SK-N-MC (cell line): ENCODE data around the gene ADCYAP1.
"Not testable (repeated sequence)": the region's sequence is repeated elsewhere in the genome, so short reads cannot be mapped to it uniquely, and the experiment has no call there.

Source experiments
- EZH2 ChIP-seq: fragments of 200-600 bp; sonication (generic); IDR thresholded peaks from one replicate; pipeline ENCODE4 v1.6.1; 2017; ENCODE audit warnings: antibody characterized with exemption
- FOXP2 ChIP-seq: optimal IDR thresholded peaks from 2 replicates; pipeline ENCODE3; 2011; ENCODE audit warnings: mild to moderate bottlenecking, moderate library complexity; ENCODE audit not compliant: insufficient read depth; ENCODE audit errors: extremely low read length, control extremely low read depth
- POLR2AphosphoS5 ChIP-seq: IDR thresholded peaks from 2 replicates; pipeline ENCODE4 v1.6.1; 2012; ENCODE audit warnings: mild to moderate bottlenecking, low read depth, low read length, borderline replicate concordance

- not testable (repeated sequence) for TF ChIP-seq EZH2, POLR2AphosphoS5, FOXP2
Observed at GRCh38 chr18:873426-873825, 31.2 kb upstream of the ADCYAP1 start.
